Gastroesophageal sphincter (tissue), 3 donors: ENCODE data around the gene CALB2.

ENCODE experiments used
- EP300 ChIP-seq: sonication (generic); formaldehyde crosslinking; IDR thresholded peaks from one replicate; pipeline ENCODE4 v1.6.1; 2017; ENCODE audit warnings: antibody characterized with exemption, mild to moderate bottlenecking
- POLR2A ChIP-seq, 2 donors: fragments of 450-650 bp; IDR thresholded peaks; one replicate each; pipeline ENCODE4 v1.6.1; 2017; ENCODE audit warnings: antibody characterized with exemption in 2 of 2, mild to moderate bottlenecking in 2 of 2, moderate library complexity in 1 of 2
- TF ChIP-seq, protein P1 (sequence below), 4 experiments: fragments of 200-600 bp in 2 of 4; fragments of 450-650 bp in 2 of 4; sonication (generic) in 1 of 4; IDR thresholded peaks; one replicate each; pipeline ENCODE4 v1.5.1; 2017 to 2019; ENCODE audit warnings: antibody characterized with exemption in 4 of 4, mild to moderate bottlenecking in 2 of 4, moderate library complexity in 2 of 4

DNA sequence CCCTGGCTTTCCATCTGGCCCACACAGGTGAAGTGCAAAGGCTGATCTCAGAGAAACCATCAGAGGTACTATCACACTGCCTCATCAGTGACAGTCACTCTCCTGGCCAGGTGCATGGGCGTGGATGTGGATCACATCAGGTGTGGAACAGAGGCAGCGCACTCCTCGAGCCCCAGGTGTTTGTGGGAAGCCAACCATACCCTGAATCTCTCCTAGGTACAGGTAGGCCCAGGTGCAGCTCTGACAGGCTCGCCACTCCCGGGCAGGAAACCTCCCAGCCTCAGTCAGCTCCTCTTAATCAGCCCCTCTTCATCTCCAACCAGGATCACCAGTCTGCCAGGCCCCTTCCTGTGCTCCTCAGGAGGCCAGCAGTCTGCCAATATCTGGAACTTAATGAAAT is 51.6 kb downstream of the CALB2 start:
- TF ChIP-seq POLR2A (IDR thresholded peaks at IDR 0.05), result no peak
- TF ChIP-seq, protein P1, sequence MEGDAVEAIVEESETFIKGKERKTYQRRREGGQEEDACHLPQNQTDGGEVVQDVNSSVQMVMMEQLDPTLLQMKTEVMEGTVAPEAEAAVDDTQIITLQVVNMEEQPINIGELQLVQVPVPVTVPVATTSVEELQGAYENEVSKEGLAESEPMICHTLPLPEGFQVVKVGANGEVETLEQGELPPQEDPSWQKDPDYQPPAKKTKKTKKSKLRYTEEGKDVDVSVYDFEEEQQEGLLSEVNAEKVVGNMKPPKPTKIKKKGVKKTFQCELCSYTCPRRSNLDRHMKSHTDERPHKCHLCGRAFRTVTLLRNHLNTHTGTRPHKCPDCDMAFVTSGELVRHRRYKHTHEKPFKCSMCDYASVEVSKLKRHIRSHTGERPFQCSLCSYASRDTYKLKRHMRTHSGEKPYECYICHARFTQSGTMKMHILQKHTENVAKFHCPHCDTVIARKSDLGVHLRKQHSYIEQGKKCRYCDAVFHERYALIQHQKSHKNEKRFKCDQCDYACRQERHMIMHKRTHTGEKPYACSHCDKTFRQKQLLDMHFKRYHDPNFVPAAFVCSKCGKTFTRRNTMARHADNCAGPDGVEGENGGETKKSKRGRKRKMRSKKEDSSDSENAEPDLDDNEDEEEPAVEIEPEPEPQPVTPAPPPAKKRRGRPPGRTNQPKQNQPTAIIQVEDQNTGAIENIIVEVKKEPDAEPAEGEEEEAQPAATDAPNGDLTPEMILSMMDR (IDR thresholded peaks at IDR 0.05), result no peak
- no peak for TF ChIP-seq EP300
